Spinal cord (tissue), 10 donors: ENCODE data around the gene PRKAG3. TPM values are rescaled to one million over a fixed set of nuclear protein-coding genes. Genes with fewer than 3 reads are reported as not detected.

ENCODE experiments used
- DNase-seq, 6 donors: peaks; one replicate each; pipeline versions ENCODE4 v3.0.0 to v3.0.0-alpha.2; 2013 to 2015; ENCODE audit warnings: low spot score in 6 of 6, low read depth in 4 of 6
- H3K27ac ChIP-seq: one replicate; pipeline ENCODE4 v1.5.1; 2013; ENCODE audit warnings: low read depth, low read length, control low read depth
- H3K27me3 ChIP-seq: one replicate; pipeline ENCODE4 v1.6.1; 2013; ENCODE audit warnings: low read length; ENCODE audit not compliant: control insufficient read depth, insufficient read depth
- H3K36me3 ChIP-seq: one replicate; pipeline ENCODE4 v1.6.1; 2013; ENCODE audit warnings: low read length; ENCODE audit not compliant: control insufficient read depth, insufficient read depth
- H3K4me1 ChIP-seq: one replicate; pipeline ENCODE4 v1.6.1; 2013; ENCODE audit warnings: low read length; ENCODE audit not compliant: control insufficient read depth, insufficient read depth
- H3K4me3 ChIP-seq: one replicate; pipeline ENCODE4 v1.5.1; 2013; ENCODE audit warnings: low read depth, low read length, control low read depth
- H3K9me3 ChIP-seq: one replicate; pipeline ENCODE4 v1.6.1; 2013; ENCODE audit warnings: low read length; ENCODE audit not compliant: control insufficient read depth, insufficient read depth
- WGBS: methylation state at CpG from one replicate; pipeline ENCODE4 v1.1.5; 2013; ENCODE audit warnings: missing lambda C conversion rate; ENCODE audit not compliant: insufficient coverage; 5-methylcytosine and 5-hydroxymethylcytosine counted together
- polyA plus RNA-seq, 2 donors: library from polyadenylated mRNA; unstranded; fragments of 120-200 nt; gene quantifications; one replicate each; pipeline ENCODE4 v1.2.1, GENCODE V29; 2013; ENCODE audit not compliant: insufficient read length in 2 of 2
- total RNA-seq, 2 donors: library from RNA; depleted of rRNA in 1 of 2; stranded (reverse); fragments of 120-200 nt in 1 of 2; fragments of >200 nt in 1 of 2; gene quantifications; one replicate each; pipeline versions ENCODE4 v1.2.3 to v1.2.4, GENCODE V29; 2013 to 2014
- donor health status: healthy.

PRKAG3 gene
- total and polyA plus RNA-seq, 4 donors, result 0.06 to 0.23 TPM; not detected in 2

DNA sequence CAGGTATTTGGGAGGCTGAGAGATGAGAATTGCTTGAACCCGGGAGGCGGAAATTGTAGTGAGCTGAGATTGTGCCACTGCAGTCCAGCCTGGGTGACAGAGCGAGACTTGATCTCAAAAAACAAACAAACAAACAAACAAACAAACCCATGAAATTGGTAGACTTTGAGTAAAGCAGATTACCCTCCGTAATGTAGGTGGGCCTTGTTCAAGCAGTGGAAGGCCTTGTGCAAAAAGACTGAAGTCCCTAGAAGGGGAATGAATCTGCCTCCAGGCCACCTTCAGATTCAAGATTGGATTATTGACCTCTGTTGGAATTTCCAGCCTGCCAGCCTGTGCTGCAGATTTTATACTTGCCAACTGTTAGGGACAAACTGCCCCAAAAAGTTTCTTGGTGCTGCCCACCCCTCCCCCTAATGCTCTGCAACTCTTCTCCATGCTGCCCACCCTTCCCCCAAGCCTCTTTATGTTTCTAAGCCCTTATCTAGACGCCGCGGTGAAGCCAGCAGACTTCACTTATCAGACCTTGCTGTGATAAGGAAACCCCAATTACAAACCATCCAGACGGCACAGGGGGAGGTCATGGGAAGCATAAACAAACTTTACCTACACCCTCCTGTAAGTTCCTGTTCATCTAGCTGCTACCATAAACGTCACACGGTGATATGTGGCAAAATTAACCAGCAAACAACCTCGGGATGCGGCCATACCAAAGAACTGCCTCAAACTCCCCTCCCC is 32.7 kb downstream of the PRKAG3 start:
- Histone ChIP-seq H3K9me3 (no peaks in the 10 kb centered on the region), H3K36me3 (no peaks in the 10 kb centered on the region), H3K27ac (no peak overlapping the region), H3K4me1 (no peaks in the 10 kb centered on the region), H3K27me3 (no peaks in the 10 kb centered on the region), H3K4me3 (no peak overlapping the region)
- WGBS, result 29% methylated on average over 9 of the region's 12 CpGs
- DNase-seq, result no peak

- no CpG with 5 or more reads among the region's 4 CpGs for WGBS
- no peak overlapping the region for H3K4me3 ChIP-seq
- H3K4me1 ChIP-seq, result no peaks in the 10 kb centered on the region
- H3K27ac ChIP-seq, result no peak overlapping the region
- DNase-seq, result no peak
- H3K36me3 ChIP-seq, result no peaks in the 10 kb centered on the region
- H3K9me3 ChIP-seq, result no peaks in the 10 kb centered on the region
- no peaks in the 10 kb centered on the region for H3K27me3 ChIP-seq
These were observed 34.9 kb downstream of the PRKAG3 start for GRCh38 chr2:218796691-218797090.

DNA sequence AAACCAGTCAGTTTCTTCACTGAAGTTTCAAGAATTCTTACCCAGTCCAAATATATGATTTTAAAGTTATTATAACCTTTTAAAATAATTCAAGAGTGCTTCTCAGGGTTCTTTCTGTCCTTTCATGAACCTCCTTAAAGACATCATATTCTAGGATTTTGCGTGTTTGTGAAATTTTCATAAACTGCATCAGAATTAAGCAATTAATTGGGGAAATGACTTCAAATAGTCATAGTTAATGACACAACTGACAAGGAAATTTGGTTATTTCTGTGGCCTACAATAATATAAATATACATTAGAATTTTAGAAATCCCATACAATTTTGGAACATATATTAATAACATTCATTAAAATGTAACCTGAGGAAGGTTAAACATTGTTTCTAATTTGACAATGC is 39.2 kb downstream of the PRKAG3 start:
- Histone ChIP-seq H3K9me3 (no peaks in the 10 kb centered on the region), H3K27me3 (no peaks in the 10 kb centered on the region), H3K36me3 (no peaks in the 10 kb centered on the region), H3K4me3 (no peak overlapping the region), H3K4me1 (no peaks in the 10 kb centered on the region), H3K27ac (no peak overlapping the region)
- no CpG with 5 or more reads among the region's 1 CpG for WGBS
- no peak for DNase-seq

DNA sequence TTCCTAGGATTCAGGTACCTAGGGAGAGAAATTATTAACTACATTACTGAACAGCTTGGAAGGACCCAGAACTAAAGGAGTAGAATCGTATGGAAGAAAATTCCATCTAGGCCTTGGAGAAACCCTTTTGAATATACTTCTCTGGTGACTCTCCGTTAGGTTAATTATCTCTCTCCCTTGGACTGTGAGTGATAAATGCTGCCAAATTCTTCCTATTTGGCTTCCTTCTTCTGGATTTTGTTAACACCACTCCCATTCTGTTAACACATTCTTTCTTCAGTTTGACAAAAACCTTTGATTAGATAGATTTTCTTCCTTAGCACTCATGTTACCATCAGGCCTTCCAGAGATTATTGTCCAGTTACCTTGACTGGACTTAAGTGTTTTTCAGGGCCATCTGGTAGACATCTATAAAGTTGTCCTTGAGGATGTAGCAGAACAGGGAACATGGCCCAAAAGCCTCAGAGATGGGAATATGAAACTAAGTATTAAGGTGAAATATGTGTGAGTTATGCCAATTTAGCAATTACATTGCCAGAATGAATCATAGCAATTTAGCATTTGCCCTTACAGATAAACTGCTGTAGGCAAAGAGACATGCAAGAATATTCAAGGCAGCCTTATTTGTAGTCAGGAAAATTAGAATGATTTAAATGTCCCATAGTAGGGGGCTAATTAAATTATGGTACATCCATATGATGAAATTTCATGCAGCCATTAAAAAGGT is 42.9 kb downstream of the PRKAG3 start:
- Histone ChIP-seq H3K4me1 (no peaks in the 10 kb centered on the region), H3K27ac (no peak overlapping the region), H3K36me3 (no peaks in the 10 kb centered on the region), H3K4me3 (no peak overlapping the region), H3K27me3 (no peaks in the 10 kb centered on the region), H3K9me3 (no peaks in the 10 kb centered on the region)
- WGBS, result no CpG with 5 or more reads among the region's 2 CpGs
- DNase-seq, result no peak

DNA sequence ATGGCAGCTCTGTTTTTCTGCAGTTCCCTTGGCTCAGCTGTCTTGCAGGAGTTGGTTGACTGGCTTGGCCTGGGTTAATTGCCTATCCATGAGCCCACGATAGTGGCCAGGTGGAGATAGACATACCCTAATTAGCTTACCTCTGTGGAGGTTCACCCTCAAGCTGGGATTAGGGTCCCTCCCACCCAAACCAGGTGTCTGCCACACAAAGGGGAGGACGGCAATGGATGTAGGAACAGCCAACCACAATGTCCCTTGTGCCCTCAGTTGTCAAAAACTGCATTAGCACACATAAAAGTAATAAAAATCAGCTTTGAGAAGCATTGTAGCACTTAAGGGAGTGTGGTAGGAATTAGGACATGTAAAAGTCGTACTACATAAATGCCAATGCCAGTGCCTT is 45.5 kb downstream of the PRKAG3 start:
- WGBS, result no CpG with 5 or more reads among the region's 3 CpGs
- no peaks in the 10 kb centered on the region for H3K9me3 ChIP-seq
- peaks cover 6% of the 10 kb centered on the region for H3K27me3 ChIP-seq
- peaks cover 13% of the 10 kb centered on the region for H3K4me1 ChIP-seq
- no peaks in the 10 kb centered on the region for H3K36me3 ChIP-seq
- no peak for DNase-seq
- H3K27ac ChIP-seq, result no peak overlapping the region
- no peak overlapping the region for H3K4me3 ChIP-seq

- H3K27me3 ChIP-seq, result peaks cover 6% of the 10 kb centered on the region
- DNase-seq, result no peak
- no peaks in the 10 kb centered on the region for H3K9me3 ChIP-seq
- no peak overlapping the region for H3K4me3 ChIP-seq
- no CpG with 5 or more reads among the region's 1 CpG for WGBS
- no peaks in the 10 kb centered on the region for H3K36me3 ChIP-seq
- H3K4me1 ChIP-seq, result peaks cover 13% of the 10 kb centered on the region
- no peak overlapping the region for H3K27ac ChIP-seq
These were observed 46.5 kb downstream of the PRKAG3 start for GRCh38 chr2:218785103-218785502.

- WGBS, result 93% methylated on average over 4 of the region's 4 CpGs
- H3K4me3 ChIP-seq, result no peak overlapping the region
- peaks cover 6% of the 10 kb centered on the region for H3K27me3 ChIP-seq
These were observed 47.9 kb downstream of the PRKAG3 start for GRCh38 chr2:218783688-218784087.

GRCh38 chr2:218782528-218782844 is 49.1 kb downstream of the PRKAG3 start:
- Histone ChIP-seq H3K27ac (peak overlapping the region; percentile 74), H3K4me3 (peak overlapping the region; percentile 71)
- WGBS, result 4% methylated on average over 4 of the region's 6 CpGs

More at GRCh38 chr2:218783688-218784087, 47.9 kb downstream of the PRKAG3 start:
- H3K27ac ChIP-seq, result no peak overlapping the region
- DNase-seq, result no peak
- no peaks in the 10 kb centered on the region for H3K36me3 ChIP-seq
- H3K9me3 ChIP-seq, result no peaks in the 10 kb centered on the region
- H3K4me1 ChIP-seq, result peaks cover 13% of the 10 kb centered on the region

DNA sequence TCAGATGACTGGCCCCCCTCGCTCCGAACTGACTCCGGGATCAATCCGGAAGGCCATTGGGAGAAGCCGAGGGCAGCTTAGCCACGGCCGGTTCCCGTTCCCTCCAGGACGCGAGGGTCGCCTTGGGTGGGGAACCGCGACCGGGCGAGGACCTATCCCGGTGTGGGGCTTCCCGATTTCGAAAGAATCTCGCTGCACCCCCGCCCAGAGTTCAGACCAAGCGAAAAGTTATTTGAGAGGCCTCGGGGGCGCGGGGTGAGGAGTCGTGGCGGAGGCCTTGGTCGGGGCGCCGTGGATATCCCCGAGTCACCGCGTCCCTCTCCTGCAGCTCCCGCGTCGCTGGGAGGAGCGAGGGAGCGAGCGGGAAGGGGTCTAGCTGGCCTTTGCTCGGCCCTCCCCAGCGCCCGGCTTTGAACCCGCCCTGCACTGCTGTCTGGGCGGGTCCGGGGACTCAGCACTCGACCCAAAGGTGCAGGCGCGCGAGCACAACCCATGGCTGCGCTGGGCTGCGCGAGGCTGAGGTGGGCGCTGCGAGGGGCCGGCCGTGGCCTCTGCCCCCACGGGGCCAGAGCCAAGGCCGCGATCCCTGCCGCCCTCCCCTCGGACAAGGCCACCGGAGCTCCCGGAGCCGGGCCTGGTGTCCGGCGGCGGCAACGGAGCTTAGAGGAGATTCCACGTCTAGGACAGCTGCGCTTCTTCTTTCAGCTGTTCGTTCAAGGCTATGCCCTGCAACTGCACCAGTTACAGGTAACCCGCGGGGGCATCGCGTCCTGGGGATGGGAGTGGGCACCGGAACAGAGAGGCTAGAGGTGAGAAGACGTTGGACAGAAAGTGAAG is 49.7 kb downstream of the PRKAG3 start, which contains the start of gene CYP27A1:
CYP27A1 (plus strand) TSS at position 457 of the 837 bp plus-strand sequence; CDS start at position 493, 36 bp downstream.
- under 1% methylated on average over 76 of the region's 76 CpGs for WGBS
- H3K27ac ChIP-seq, result peak within 1 kb of the TSS; percentile 88

More at GRCh38 chr2:218782528-218782844, 49.1 kb downstream of the PRKAG3 start:
- no peak for DNase-seq
- Histone ChIP-seq H3K9me3 (no peaks in the 10 kb centered on the region), H3K36me3 (no peaks in the 10 kb centered on the region), H3K27me3 (peaks cover 6% of the 10 kb centered on the region), H3K4me1 (peaks cover 13% of the 10 kb centered on the region)

More for the DNA sequence above, 49.7 kb downstream of the PRKAG3 start, which contains the start of gene CYP27A1:
- Histone ChIP-seq H3K36me3 (no peaks in the 10 kb centered on the region), H3K27me3 (peaks cover 6% of the 10 kb centered on the region), H3K9me3 (no peaks in the 10 kb centered on the region), H3K4me3 (peak within 1 kb of the TSS; percentile 71), H3K4me1 (peaks cover 13% of the 10 kb centered on the region)
- DNase-seq, result peak in 3 of 6 donors; percentile 13 to 66 (median 19)
